NCI-H2107 treated with DMSO at 0.1 percent for 48 hours (cell line): ENCODE measurements around the gene TBL2.
"Not testable (repeated sequence)": the region's sequence is repeated elsewhere in the genome, so short reads cannot be mapped to it uniquely, and the experiment has no call there.

Experiments used
- DNase-seq: peaks from one replicate; lab custom pipeline; 2025; ENCODE audit not compliant: unreplicated experiment; lab: John Stamatoyannopoulos, UW

The TBL2 gene

DNA sequence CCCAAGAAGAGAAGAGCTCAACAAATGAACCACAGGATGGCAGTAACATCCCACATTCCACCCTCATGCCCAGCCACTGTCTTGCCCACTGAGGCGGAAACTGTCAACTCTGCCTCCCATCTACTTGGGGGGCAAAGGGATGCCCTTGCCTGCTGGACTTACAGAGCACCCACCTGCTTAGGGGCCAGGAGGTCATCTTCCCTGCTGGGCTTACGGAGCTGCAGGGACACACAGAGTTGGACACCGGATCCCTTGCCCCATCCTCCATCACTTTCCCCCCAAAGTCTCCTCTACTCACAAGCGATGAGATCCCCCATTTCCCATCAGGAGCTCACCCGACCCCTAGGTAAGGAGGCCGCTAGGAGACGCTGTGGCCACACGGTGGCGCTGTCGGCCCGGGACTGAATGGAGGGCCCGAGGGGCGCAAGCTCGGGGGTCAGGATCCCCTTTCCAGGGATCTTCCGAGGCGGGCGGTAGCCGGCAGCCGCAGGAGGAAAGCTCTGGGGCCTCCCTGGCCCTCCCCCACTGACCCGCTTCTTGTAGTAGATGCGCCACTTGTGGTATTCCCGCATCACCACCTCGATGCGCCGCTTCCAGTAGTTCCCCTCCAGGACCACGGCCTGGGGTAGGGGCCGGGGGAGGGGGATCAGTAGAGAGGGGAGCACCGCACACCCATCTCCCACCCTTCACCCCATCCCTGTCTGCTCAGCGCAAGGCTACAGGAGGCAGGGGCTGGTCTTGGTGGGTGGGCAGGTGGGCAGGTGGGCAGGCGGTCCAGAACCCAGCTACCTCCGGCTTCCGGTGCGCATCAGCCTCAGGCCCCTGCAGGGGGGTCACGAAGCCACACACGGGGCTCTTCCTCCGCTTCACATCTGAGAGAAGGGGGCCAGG is 28.7 kb upstream of the TBL2 start:
- DNase-seq, result no peak

DNA sequence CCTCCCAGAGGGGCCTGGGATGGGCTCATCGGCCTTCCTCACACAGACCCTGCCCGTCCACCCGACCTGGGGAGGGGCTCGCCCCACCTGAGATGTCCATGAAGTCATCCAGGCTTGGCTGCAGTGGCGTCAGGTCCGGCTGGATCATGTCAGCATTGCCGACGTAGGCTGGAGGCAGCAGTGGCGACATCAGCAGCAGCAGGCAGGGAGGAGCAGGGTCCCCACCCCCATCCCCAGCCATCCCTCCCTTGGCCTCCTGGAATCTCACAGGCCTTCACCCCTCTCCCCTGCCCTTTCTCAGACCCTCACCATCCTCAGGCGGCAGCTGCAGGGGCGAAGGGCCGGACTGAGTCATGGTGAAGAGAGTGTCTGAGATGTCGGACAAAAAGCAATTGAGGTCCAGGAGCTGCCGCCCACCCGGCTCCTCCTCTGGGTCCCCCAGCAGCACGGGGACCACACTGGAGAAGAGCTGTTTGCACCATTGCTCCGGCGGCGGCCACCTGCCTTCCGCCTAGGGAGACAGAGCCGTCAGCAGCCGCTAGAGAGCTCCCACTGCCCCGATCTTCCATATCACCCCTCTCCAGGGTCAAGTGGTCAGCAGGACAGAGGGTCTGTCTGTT is 27.3 kb upstream of the TBL2 start:
- DNase-seq, result no peak

DNA sequence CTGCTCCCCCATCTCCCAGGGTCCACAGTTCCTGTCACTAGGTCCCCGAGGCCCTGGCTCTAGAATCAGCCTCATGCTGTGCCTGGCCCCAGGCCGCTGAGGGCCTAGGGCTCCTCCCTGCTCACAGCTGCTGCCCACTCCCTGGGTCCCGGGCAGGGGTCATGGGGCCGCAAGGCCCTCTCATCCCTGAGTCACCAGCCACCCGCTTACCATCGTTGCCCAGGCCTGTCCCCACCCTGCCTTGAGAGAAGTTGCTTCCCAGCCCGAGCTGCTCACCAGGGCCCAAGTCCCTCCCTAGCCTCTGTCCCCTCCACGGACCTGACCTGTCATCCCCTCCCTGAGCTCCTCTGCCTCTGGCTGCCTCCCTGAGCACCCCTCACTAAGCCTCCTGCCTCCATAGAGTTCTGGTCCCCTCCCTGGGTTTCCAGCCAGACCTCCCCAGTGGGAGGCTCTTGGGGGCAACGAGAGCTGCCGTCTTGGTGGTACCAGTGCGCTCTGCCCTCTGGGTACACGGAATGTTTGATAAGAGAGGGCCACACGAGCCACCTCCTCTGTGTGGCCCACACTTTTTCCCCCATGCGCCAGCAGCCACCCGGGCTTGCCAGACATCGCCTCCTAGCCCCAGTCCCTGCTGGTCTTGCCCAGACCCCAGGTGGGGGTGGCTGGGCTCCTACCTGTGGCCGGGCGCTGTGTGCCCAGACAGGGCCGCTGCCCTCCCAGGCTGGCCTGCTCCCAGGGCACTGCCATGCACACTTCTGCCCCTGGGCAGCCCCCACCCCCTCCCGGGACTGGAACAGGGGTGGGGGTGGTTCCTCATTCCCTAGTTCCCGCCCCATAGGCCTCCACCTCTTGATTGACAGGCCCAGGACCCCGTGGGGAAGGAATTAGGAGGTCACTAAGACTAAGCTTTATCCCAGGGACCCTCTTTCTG is 24.6 kb upstream of the TBL2 start:
- no peak for DNase-seq

DNA sequence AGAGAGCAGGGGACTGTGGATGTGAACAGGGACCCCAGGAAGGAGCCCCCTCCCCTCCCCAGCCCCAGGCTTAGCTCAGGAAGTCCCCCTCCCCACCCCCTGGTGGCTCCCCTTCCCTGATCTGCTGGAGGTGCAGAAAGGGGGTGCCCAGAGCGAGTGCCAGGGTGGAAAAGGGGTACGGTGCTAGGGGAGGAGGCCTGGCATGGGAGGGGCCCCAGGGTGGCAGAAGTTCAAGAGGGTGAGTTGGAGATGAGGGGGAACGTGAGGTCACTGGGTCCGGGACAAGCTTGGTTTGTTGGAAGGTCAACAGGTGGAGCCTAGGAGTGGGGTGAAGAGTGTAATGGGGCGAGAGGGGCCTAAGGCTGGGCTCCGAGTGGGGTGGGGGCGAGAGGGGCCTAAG is 21.5 kb upstream of the TBL2 start:
- DNase-seq, result no peak

DNA sequence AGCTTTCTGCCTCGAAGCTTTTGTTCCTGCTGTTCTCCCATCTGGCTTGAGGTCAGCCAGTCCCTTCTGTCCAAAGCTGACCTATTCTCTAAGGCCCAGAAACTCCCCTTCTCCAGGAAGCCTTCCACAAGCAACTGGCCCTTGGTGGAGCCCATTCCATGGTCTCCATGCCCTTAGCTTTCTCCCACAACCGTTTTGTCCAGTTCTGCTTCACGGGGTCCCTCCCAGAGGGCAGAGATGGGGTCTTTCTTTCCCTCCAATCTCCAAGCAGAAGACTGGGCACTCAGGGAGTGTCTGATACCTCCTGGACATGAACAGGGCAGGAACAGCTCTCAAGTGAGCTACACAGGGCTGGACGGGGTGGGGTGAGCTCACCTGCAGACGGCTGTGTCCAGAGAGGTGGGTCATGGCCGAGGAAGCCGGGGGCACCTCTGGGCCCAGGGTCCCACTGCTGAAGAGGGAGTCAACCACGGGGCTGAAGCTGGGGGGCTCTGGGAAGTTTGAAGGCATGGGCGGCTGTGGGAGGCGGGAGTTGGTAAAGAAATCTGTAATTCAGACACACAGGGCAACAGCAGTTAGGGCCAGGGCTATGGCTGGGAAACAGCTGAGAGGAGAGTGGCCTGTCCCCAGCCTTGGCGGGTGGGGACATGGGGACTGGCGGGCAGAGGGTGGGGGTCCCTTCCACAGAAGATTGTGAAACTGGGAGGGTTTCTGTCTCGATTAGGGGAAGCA is 20.9 kb upstream of the TBL2 start:
- DNase-seq, result no peak

DNA sequence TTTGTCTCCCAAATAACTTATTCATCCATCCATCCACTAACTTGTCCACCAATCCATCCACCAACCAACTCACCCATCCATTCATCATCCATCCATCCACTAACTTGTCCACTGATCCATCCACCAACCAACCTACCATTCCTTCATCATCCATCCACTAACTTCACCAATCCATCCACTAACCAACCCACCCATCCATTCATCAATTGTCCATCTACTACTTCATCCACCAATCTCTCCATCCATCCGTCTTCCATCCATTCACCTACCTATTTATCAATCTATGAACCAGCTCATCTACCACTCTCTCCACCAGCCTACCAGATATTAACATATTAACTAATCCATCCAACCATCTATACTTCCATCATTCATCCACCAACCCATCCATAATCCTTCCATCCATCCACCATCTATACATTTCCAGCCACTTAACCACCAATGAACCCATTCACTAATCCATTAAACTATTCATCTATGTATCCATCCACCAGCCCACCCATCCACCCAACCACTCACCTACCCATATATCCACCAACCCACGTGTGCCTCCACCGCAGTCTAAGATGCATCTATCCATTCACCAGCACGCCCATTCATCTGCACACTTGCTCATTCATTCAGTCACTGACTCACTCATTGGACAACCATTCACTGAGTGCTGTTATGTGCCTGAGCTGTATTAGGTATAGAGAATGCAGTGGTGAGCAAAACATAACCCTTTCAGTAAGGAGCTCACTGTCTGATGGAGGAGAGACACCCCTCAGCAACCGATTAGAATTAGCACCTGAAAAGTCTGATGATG is 19.8 kb upstream of the TBL2 start:
- no peak for DNase-seq

DNA sequence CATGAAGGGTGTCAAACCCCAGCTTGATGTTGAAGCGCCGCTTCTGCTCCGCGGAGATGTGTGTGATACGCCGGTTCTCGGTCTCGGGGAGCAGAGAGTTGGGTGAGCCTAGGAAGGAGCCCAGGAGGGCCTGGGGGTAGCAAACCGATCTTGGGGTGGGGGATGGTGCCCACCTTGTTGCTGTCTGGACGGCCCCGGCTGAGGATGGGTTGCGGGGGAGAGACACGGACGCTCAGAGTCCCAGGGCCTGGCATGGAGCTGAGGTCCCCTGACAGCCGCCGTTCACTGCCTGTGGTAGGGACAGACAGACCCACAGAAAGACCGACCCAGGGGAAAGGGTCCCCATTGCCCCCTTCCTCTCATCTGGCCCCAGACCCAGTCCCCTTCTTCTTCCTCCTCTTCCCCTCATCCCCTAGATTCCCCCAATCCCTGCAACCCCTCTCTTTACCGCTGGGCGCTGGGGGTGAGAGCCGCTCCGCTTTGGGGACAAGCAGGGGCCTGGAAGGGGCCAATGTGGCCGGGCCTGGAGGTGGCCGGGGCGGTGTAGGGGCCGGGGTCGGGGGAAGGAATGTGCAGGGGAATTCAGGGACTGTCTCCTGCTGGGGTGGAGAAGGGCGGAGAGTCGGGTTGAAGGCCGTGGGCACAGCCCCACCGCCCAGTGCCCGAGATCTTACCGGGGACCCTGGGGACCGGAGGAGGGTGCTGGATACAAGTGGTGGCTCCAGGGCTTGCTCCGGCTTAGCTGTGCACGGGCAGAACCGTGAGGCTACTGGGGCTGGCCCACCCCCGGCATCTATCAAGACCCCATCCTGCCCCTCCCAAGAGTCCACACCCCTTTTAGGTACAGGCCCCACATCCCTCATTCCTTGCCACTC is 18.0 kb upstream of the TBL2 start:
- DNase-seq, result no peak

DNA sequence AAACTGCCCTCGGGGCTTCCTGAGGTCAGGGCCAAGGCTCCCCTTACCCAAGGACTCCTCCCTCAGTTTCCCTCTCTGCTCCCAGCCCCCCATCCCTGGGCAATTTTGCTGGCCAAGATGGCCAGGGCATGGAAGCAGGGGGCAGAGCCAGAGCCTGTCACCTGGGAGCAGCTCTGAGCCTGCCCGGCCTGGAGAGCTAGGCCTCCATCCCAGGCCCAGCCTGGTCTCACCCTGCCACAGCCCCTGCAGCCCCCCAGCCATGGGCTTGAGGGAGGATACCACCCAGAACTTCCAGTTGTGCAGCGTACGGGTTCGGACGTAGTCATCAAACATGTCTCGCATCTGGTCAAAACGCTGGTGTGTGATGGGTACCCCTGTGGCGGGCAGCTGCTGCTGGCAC is 17.0 kb upstream of the TBL2 start:
- DNase-seq, result no peak

DNA sequence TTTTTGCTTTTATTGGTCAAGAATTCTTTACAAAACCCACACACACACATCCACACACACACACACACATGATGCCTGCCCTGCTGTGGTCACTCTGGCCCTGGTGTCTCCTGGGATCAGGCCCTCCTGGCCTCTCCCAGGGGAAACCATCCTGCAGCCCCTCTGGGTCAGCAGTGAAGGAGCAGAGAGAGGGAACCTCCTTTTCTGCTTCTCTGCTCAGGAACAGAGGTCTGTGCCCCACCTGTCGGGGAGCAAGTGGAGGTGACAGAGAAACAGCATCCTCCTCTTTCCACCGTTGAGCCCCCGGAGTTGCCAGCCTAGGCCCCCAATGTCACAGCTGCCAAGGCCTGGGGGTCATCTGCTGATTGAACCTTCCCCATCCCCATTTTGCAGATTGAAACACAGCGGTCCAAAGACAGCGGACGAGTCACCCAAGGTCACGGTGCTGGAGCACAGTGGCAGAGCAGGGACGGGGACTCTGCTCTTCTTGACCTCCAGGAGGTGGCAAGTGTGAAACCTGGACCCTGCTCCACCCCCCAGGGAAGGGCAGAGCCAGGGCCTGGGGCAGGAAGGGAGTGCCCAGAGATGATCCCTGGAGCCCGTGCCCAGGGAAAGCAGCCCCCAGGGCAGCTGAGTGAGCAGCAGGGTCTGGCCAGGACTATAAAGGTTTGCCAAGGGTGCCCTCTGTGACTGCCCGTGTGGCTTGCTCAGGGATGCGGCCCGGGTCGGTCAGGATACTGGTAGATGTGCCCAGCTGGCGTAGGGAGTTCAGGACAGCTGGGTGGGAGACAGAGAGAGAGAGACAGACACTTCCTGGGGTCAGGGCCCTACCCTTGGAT is 15.0 kb upstream of the TBL2 start:
- no peak for DNase-seq

DNA sequence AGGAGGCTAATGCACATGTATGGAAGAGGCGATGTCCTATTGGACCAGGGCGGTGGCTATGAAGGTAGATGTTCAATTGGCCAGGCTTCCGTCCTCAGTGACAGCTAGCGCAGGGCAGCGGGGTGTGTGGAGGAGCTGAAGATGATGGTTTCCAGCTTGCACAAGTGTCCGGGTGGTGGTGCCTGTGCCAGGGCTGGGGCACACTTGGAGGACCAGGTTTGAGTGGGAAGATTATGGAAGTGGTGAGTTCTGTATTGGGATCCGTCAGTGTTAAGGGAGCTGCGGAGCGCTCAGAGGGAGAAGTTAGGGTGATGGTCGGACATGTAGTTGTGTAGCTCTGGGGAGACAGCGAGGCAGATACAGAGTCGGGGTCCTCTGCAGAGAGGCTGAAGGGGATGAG is 8.5 kb upstream of the TBL2 start:
- DNase-seq, result no peak

DNA sequence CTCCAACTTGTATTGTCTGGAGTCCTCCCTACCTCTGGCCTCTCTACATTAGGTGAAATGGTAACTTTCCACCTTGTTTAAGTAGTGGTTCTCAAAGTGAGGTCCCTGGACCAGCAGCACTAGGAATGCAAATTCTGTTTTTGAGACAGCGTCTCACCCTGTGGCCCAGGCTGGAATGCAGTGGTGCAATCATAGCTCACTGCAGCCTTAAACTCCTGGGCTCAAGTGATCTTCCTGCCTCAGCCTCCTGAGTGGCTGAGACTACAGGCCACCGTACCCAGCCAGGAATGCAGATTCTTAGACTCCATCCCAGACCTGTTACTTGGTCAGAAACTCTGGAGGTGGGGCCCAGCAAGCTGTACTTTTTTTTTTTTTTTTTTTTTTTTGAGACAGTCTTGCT is 6.8 kb upstream of the TBL2 start:
- DNase-seq, result no peak

DNA sequence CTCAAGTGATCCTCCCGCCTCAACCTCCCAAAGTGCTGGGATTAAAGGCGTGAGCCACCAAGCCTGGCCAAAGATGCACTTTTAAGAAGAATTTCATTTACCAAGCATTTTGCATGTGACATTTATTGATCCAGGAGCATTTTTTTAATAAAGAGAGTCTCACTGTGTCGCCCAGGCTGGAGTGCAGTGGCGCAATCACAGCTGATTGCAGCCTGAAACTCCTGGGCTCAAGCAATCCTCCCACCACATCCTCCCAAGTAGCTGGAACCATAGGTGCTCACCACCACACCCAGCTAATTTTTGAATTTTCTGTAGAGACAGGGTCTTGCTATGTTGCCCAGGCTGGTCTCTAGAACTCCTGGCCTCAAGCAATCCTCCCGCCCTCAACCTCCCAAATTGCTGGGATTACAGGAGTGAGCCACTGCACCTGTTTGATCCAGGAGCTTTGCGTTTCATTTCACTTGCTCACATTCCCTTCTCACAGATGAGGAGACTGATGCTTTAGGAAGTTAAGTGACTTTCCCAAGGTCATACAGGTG is 4.4 kb upstream of the TBL2 start:
- DNase-seq, result no peak

DNA sequence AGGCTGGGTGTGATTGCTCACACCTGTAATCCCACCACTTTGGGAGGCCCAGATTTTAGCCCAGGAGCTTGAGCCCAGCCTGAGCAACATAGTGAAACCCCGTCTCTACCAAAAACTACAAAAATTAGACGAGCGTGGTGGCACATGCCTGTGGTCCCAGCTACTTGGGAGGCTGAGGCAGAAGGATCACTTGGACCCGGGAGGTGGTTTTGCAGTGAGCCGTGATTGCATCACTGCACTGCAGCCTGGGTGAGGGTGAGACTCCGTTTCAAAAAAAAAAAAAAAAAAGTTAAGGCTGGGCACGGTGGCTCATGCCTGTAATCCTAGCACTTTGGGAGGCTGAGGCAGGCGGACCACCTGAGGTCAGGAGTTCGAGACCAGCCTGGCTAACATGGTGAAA is 2.6 kb upstream of the TBL2 start:
- not testable (repeated sequence) for DNase-seq

DNA sequence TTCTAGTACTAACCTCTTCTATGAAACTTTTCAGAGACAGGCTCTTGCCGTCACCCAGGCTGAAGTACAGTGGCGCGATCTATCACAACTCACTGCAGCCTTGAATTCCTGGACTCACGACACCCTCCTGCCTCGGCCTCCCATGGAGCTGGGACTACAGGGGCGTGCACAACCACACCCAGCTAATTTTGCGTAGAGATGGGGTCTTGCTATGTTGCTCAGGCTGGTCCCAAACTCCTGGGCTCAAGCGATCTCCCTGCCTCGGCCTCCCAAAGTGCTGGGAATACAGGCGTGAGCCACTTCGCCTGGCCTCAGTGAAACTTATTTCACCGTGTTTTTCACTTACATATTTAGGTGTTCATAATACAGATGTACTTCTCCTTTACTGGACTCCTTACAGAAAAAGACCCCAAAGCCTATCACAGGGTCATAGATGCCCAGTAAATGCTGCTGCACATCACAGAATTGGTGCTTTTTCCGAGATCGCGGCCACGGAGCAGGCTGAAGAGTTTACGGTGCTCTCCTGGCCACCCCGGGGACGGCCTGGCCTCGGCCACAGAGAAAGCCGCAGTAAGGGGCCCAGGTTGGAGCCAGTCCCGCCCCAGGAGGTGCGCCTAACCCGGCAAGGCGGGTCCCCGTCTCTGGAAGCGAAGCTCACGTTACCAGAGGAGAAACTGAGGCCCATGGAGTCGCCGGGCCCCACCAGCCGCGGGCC is 595 bp downstream of the TBL2 start:
- no peak for DNase-seq

DNA sequence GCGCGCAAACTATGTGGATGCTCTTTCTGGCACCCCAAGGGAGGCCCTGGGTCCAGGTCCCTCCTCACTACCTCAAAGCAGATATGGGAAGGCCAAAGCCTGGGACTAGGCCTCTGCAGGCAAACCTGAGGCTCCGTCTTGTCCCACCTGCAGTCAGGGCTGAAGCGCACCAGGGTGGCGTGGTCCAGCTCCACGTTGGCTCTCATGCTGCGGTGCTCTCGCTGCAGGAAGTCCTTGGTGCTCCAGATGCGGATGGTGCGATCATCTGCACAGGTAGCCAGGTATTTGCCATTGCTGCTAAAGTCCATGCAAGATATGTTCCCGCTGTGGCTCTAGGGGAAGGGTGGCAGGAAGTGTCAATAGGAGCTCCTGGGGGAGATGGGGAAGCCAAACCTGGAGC is 4.6 kb downstream of the TBL2 start:
- no peak for DNase-seq

DNA sequence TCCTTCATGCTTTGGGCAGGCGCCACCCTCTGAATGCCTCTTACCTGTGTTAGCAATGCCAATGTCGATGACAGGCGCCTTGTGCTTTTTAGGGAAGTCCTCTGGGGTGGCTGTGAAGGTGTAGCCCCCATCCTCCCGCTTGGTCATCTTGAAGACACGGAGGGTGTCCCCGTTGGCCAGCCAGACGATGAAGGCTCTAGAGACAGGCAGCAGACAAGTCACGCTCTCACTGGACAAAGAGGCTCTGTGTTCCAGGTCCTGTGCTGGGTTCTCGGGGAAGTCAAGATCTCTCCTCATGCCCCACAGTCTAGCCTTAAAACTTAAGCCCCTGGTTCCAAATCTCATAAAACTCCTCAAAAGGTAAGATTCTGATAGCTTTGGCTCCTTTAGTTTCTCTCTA is 5.1 kb downstream of the TBL2 start:
- DNase-seq, result no peak

DNA sequence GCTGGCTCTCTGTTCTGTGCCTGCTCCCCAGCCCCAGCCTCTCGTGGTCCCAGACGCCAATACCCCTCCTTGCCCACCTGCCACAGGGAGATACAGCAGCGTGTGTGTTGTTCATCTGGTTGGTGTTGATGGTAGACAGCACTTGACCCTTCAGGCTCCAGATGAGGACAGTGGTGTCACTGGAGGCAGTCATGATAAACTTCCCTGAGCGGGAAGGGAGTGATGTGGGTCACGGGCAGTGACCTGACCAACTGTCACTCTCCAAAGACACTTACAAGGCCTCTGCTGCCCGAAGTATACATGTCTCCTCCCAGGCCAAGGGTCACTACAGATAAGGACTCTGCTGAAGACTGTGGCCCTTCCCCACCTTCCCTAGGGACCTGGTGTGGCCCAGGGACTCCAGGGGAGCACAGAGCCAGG is 5.6 kb downstream of the TBL2 start:
- DNase-seq, result no peak
